ENCODE data around the gene CASK.
"Not testable (repeated sequence)": the region's sequence is repeated elsewhere in the genome, so short reads cannot be mapped to it uniquely, and the experiment has no call there.

Gene CASK

DNA sequence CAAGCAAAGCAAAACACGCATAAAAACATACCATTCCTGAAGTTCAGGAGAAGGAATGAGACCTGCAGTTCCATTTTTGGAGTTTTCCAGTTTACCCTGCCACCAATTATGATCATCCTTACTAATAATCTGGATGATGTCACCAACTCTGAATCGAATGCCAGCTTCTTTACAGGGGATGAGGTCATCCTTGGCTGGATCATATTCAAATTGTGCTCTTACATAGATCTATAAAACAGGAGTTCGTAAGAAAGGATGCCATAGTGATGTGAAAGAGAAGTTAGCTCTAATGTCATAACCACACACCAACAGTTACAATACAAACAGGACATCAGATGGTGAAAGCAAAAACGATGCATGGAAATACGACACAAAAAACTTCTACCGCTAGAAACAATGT lies 369.7 kb downstream of the CASK start:
- DNase-seq = no peak

DNA sequence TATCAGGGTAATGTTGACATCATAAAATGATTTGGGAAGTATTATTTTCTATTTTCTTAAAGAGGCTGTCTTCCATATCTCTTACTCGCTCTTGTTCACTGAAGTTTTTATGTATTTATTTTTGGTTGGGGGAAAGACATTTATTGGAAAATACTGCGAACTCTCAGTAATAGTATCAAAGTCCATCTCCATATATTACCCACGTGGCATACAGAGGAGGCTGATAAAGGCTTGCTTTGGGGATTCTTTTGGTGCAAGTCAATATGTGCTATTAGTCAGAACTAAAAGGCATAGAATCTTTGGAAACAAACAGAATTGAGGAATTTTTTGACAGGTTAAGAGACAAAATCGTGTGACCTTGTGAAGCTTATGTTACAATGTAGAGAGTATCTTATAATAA lies 374.9 kb downstream of the CASK start:
- DNase-seq = no peak

DNA sequence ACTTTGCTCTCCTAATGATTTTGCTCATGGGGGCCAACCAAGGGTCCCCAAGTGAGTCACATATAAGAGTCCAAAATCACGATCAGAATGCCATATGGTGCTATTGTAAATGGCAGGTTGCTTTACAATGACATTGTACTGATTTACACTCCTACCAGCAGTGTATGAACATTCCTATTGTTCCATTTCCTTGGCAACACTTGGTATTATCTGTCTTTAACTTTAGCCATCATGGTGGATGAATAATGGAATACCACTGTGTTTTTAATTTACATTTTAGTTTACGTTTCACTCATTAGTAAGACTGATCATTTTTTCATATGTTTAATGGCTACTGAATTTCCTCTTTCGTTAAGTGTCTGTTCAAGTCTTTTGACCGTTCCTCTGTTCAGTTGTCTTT lies 379.7 kb downstream of the CASK start:
- DNase-seq = no peak

DNA sequence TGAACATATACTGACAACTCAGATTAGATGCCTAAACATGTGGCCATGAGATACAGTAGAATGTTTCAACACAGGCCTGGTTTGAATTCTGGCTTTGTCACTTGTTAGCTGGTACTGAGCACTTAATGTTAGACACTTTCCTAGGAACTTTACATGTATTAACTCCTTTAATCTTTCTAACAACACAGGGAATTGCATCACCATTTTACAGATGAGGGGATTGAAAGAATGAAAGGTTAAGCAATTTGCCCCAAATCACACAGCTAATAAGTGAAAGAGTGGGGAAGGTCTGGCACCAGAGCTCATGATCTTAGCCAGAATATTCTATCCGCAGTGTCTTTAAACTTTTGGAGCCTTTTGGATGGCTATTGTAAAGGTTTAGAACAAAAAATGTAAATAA lies 380.3 kb downstream of the CASK start:
- no peak for DNase-seq

DNA sequence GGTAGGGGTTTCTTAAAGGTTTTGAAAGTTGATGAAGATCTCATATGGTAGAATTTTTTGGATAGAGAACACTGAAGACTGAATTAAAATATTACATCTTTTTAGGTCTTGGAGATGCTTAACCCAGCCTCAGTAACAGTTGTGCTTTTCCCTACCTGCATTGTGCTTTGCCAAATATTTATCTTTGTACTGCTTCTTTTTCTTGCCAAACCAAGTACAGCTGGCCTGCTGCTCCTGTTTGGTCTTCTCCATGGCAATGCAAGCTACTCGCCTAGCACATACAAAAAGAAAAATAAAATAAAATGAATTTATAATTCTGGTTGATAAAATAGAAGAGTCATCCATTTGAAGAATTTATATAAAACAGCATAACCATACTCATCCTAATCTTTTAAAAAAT lies 380.8 kb downstream of the CASK start:
- no peak for DNase-seq

DNA sequence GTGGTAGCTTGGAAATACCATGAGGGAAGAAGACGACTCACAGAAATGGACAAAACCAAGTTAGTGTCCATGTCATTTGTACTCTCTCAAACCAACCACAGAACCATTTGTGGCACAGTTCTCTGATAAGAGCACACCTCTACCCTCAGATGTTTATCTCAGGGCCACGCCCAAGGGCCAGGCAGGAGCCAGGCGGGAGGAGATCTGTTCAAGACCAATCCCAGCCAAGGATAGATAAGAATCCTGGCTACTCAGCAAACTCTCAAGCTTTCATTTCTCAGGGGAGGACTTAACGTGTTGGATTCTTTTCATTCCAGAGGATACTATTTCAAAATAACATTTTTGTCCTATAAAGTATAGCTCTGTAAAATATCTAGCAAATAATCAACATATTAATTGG lies 381.2 kb downstream of the CASK start:
- no peak for DNase-seq

DNA sequence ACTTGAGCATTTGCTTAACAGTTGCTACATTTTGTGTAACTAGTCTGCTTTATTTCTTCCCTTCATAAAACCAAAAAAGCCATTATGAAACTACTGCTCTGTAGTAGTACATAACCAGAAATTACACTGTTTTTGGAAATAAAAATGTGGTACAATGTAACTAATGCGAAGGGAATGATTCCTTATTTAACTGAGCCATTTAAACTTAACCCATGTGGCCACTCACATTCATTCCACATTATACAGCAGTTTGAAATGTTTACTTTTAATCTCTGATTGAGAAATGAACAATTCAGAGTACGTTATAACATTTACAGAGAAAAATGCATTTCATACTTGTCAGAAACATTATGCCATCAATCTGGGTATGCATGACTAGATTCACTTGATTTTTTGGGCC lies 382.0 kb downstream of the CASK start:
- DNase-seq = no peak

DNA sequence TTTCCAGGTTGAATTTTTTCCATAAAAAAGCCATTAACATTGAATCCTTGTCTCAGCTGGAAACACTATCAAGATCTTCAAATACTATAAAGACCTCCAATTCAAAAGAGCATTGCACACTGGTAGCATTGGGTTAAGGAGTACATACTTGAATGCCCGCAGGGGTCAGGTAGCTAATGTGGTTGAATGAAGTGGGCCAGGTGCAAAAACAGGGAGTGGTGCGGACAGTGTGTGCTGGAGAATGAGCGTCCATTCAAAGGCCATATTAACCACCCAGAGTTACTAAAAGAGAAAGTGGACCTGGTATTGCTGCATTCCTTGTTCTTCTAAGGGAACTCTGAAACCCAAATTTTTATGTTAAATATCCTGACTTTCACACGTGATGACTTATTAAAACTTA lies 384.6 kb downstream of the CASK start:
- no peak for DNase-seq

DNA sequence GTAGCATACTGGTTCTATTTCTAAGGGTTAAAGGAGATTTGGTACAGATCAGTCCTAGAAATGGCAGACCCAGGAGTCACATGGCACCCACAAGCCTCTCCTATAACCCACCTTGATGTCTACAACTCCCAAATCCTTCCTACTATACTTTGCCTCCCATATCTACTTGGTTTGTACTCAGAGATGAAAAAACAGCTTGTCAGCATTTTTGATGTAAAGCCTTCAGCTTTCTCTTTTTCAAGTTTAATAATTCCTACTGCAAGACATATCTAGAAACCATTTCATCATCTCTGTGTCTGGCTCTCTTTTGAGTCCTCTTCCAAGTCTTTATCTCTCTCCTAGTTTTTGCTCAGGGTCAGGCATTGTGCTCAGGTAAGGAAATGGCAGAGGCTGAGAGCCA lies 393.3 kb downstream of the CASK start:
- DNase-seq = no peak

DNA sequence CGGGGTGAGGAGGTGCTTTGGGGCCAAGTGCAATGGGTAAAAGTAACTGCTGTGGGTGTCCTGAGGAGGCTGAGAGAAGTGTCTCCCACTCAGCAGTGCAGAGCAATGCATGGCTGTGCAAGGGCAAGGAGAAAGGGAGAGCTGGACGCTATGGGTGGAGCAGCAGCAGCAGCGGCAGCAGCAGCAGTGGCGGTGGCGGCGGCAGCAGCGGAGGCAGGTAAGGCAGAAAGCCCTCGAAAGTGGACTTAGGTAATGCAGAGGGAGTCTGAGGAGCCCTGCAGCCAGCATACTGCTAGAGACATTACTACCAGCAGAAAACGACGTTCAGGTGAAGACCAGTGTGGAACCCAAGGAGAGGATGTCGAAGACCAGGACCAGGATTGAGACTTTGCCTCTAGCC lies 394.1 kb downstream of the CASK start:
- DNase-seq = no peak

DNA sequence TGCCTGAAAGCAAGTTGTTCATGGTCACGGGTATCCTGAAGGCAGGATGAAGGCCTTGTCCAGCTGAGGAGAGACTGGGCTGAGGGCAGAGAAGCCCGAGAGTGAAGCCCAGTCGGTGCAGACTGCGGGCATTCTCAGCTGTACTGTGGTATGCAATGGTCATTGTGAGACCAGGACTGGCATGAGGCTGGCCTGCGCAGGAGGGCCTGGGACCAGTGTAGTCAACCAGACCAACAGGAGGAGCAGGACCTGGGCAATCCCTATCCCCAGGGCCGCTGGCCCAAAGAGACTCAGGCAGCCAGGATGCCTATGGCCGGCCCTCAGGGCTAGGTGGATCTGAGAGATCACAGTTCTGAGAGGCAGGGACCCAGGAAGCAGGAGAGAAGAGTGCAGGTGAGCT lies 394.6 kb downstream of the CASK start:
- no peak for DNase-seq

DNA sequence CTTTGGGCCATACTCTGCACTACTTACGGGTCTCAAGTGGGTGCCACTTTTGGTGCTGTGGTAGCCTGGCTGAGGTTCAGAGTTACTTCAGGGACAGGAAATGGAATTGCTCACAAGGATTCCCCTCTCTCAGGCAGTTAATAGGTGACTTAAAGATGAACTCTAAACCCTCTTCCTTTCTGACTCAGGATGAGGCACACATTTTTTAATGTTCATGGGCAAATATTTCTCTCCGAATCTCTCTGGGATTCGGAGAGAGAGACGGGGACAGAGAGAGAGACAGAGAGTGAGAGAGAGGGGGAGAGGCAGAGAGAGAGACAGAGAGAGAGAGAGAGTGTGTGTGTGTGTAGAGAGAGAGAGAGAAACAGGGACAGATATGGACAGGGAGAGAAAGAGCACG lies 396.4 kb downstream of the CASK start:
- no peak for DNase-seq

DNA sequence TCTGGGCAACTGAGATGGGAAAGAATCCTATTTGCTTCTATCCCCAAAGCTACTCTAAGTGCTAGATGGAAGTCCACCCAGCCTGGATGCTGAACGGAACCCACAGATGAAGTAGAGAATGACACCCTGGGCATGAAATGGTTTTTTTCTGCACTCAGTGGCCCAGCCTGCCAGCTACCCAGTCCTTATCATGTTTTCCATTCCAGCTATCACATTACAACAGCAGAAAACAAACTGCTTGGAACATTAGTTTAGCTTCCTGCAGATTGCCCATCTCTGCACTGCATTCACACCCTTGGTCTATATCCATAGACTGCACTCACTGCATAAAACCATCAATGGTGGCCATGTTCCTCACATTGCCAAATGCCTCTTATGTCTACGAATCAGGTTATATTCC lies 397.1 kb downstream of the CASK start:
- no peak for DNase-seq

DNA sequence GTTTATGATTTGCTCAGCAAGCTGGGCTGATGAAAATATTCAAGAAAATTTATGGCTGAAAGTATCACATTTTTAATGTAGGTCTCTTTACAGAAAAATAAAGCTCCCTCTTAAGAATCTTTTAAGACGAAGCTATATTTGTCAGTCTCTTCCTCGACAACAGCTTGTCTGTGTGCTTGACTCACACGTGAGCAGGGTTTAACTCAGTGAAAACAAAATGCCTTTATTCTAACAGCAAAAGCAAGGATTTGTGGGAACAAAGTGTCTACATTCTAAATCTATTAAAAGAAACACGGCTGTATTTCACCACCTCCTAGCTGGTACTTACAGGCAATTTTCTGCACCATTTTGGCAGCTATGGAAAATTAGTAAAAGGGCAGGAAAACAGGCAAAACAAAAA lies 400.7 kb downstream of the CASK start:
- no peak for DNase-seq

DNA sequence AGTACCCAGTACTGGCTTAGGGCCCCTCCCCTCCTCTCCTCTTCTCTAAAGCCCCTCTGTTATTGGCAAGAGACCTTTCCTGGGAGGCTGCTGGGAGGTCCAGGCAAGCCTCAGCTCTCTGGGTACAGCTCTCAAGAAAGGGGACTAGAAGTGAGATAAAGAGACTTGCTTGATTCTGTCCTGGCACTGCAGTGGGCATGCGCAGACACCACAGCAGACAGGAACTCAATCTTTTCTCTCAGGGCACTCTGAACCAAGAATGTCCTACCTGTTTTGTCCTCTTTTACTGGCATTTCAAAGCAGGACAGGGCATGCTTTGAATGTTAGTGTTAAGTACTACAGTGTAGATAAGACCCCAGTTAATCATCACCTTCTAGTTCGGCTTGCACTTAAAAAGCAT lies 401.3 kb downstream of the CASK start:
- no peak for DNase-seq

DNA sequence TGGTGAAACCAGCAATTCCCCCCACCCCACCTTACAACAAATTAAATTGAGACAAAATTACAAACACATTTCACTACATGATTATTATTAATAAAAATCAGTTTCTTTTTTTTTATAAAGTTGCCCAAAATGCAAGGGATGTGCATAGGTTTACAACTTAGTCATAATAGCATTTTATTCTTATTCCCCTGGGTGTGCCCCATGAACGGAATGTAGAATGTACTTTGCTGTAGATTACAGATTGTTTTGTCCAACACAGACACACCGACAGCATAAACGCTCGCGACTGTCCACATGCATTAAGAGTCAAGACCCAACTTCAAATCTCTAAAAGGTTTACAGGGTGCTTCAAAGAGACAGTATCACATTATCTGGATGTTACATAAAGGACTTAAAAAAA lies 403.9 kb downstream of the CASK start:
- DNase-seq = no peak

DNA sequence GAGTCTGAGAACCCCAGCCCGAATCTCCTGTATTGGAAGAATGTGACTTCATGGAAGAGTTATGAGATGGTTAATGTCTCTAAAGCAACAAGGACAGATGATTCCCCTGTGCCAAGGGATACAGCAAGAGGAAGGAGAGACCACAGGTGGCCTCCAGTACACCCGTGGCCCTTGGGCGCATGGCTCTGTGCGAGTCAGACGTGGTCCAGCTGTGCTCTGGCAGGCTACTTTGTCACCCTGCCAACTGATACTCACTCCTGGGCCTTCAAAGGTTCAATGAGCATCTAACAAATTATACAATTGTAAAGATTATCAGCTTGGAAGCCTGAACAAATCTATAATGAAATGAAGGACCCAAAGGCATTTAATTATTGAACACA lies 404.5 kb downstream of the CASK start:
- DNase-seq = no peak

DNA sequence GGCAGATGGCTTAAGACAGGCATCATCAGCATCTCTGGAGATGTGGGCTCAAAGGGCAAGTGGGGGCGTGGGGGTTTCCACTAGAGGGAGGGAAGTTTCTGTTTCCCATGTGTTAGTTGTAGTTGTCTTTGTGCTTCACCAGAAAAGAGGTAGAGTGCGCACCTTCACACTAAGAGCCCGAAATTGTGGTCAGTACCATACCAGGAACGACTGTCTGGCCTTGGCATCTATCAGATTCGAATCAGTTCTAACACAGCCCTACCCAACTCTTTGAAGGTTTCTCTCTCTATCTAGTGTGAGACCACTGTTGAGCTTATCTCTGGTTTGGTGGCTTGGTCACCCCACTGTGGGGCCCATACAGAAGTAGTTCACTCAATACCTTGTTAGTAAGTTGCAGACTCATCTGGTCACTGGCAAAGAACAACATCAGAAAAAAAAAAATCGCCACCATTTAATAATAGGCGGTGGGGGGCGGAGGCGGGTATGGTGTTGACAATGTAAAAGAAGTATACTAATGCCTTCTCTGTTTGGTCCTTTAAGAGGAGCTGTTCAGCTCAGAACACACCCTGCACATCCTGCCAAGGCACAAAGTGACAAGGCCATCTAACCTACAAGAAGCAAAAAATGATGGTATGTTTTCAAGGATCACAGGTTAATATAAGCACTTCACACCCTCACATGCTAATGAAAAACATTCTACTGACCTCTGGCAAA lies 405.1 kb downstream of the CASK start:
- DNase-seq = no peak

DNA sequence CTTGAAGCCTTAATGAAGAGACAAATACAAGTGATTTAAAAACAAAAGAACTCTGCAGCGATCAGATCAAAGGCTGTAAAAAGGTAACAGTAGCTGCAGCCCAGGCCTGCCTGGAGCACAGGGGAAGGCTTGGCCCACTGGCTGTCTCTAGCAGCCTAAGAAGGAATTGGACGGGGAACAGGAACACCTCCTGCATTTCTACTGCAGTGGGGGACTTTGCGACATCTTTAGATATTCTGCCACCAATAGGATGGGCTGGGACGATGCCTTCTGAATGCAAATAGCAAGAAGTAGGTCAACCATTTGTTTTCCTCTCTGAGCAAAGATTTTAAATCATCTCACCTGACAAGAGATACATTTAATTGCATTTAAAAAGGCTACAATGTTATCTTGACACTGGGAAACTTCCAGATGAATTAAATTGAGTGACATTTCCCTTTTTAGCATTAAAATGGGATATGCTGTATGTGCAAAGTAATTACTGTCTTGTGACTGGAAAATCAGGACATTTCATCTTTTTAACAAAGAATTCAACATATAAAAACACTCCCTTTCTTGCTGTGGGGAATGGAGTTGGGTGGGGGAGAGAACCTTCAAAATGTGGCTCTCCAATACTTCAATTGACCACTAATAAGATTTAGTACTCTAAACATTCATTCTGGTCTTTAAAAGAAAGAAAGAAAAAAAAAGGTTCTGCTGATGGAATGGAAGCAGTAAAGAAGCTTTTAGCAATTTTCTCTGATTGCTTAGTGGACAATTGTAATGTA lies 406.2 kb downstream of the CASK start:
- DNase-seq = no peak

DNA sequence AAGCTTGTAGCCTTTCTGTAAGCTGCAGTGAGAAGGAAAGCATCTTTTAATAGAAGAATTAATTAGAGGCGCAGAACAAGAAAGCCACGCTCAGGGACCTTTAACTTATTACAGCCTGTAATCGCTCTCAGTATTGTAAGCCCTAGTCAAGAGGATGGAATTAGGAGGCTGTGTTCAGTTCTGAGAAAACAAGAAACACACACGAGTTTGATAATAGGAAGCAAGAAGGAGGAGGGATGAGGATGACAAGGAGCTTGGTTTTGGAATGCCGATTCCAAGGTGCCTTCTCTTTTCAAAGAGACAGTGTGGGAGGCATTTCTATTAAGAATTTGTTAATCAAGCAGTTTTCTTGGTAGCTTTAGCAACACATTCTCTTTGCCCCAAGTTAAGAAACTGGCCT lies 406.9 kb downstream of the CASK start:
- no peak for DNase-seq

DNA sequence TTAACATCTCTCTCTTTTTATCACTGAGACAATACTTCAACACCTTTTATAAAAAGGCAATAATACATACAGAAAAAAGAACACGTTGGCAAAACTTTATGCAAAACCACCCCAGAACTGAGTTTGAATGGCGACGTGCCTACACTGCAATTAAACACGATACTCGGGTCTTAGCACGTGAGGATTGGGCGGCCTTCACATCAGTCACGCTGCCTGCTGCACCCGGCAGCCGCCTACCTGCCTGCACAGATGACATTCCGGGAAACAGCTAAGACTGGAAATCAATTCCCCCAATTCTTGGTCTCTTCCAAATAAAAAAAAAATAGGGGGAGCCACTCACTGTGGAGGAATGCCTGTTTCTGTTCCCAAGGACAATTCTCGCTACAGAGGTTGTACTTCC lies 408.0 kb downstream of the CASK start:
- DNase-seq = no peak

DNA sequence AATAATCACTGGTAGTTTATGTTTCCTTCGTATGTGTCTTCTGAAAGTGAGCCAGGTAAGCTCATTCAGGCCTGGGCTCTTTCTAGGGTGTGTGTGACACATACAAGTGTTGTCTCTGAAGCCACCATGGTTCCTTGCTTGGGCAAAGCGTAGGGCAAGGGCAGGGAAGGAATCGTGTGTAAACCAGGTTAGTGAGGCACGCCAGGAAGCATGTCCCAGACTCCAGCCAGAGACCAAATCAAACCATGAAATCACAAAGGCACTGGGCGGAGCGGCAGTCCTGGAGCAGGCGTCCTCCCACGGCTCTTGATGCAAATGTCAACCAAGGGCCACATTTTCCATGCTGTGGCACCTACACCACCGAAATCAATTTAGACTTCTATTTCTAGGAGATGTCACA lies 409.2 kb downstream of the CASK start:
- DNase-seq = no peak

DNA sequence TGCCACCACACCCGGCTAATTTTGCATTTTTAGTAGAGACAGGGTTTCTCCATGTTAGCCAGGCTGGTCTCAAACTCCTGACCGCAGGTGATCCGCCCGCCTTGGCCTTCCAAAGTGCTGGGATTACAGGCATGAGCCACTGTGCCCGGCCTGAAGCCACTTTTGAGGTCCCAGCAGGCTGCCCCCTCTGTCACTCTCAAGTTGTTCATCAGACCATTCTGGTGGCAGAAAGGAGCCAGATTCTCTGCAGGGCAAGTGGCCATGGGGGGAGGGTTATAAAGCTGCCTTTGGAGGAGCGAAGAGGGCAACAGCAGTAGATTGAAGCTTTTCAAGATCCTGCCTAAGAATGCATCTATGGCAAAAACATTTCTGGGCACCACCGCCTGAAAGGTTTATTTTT lies 410.5 kb downstream of the CASK start:
- DNase-seq = not testable (repeated sequence)

DNA sequence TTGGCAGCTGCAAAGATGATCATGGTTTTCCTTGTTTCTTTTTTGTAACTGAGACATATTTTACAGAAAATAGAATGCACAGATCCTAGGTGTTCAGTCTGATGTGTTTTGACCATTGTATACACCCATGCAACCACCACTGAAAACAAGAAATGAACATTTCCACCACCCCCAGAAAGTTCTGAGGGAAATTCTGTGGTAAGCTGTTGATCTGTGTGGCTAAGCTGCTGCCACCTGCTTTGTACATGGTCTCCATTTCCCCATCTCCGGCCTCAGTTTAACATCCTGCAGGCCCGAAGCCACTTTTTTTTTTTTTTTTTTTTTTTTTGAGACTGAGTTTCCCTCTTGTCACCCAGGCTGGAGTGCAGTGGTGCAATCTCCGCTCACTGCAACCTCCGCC lies 411.0 kb downstream of the CASK start:
- no peak for DNase-seq

DNA sequence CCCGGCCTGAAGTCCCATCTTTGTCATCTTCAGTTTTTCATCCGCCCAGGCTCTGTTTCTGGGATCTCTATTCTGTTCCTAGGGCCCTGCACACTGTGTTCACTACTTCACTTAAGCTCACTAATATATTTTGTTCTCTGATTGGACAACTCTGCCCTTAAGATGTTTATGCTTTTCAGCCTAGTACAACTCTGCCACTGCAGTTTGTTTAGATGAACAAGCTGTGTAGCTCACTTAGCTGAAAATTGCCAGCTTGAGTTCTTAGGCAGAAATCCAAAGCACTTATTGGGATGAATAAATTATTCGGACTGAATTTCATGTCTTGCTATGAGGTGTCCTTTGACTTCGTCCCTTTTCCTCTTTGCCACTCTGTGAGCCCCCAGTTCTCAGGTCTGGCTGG lies 415.4 kb downstream of the CASK start:
- DNase-seq = no peak

All from NCI-H2171 treated with DMSO at 0.1 percent for 48 hours (cell line).